HG02678 (cell line): ENCODE results near the gene ZNF599.
"Not testable (repeated sequence)": the region's sequence is repeated elsewhere in the genome, so short reads cannot be mapped to it uniquely, and the experiment has no call there.

ENCODE experiments used
- ATAC-seq: cut with Tn5 transposase; IDR thresholded peaks from one replicate; pipeline ENCODE4 v1.9.1; 2021; ENCODE audit warnings: mild to moderate bottlenecking, moderate library complexity; ENCODE audit not compliant: unreplicated experiment

ZNF599 gene

GRCh38 chr19:34772697-34773554, at the start of gene ZNF599:
Gene ZNF599, minus strand, starts transcription at chr19:34773215. Its CDS starts 374 bp downstream, at chr19:34772841.
- peak; percentile 99 for ATAC-seq

DNA sequence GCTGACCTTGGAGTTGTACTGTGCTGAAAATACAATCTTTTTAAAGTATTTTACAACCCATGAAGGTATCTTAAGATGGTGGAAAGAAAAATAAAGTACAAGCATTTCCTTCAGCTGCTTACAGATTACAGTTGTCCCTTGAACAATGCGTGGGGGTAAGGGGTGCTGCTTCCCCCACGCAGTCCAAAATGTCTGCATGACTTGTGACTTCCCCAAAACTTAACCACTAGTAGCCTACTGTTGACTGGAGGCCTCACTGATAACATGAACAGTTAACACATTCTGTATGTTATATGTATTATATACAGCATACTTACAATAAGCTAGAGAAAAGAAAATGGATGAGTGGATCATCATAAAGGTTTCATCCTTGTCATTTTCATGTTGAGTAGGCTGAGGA, 45.3 kb upstream of the ZNF599 start:
- ATAC-seq: no peak

DNA sequence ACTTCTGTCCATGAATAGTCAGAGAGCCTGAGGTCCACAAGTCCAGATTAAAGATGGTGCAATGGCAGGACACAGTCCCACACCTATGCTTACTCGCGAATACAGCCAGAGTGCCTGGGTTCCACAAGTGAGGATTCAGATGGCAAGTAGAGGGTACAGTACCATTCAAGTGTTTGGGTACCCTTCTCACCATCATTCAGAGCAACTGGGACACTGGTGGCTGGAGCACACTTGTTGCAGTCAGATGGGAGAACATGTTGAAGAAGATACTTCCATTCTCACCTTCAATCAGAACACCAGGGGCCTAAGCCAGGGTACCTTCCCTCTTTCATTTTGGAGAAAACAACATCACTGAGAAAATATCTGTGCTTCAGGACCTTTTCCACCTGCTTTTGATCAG, 43.7 kb upstream of the ZNF599 start:
- no peak for ATAC-seq

DNA sequence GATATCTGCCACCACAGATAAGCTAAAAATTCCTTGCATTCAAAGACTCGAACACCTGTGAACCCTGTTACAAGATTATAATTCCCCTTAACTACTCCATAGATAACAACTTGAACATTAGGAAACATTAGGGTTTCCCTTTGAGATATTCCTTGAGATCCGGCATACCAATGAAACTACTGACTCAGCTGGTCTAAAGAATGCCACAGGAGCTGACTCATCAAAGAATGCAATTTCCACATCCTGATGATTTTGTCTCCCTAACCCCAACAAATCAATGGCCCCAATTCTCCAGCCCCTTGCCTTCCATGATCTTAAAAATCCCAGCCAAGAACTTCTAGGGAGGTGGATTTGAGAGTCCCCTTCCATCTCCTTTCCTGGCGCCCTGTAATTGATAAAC, 35.6 kb upstream of the ZNF599 start:
- ATAC-seq: no peak

DNA sequence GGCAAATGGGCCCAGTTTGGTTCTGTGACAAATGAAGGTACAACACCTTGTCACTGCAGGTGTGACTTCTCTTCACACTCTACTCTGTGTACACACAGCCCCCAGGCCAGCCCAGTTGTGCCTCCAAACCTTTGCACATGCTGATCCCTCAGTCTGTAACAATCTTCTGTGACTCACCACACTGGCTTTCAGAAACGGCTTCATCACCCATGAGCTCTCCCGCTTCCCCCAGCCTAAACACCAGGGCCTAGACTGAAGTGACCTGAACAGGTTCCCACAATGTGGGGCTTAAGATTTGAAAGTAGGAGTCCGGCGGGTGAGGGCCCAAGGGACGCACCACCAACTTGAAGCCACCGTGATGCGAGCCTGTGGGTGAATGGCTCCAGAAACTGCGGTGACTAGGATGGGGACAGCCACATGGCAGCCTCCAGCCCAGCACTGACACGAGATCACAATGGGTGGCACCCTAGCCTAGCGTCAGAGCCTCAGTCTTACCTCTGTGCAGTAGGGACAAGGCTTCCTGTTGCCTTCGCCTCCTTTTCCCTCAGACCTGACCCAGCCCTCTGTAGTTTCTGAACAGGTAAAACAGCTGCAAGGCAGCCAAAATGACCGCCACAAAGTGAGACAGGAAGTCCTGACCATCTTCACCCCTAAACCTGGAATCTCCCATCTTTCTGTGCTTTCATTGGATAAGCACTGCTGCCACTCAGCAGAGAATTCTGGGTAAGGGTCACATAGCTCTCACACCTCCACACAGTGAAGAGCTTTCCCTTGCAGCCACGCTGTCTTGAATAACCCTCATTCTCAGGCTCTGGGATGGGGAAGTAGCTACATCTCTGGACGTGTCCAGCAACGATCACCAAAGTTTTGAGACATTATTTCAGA, 34.2 kb upstream of the ZNF599 start:
- no peak for ATAC-seq

DNA sequence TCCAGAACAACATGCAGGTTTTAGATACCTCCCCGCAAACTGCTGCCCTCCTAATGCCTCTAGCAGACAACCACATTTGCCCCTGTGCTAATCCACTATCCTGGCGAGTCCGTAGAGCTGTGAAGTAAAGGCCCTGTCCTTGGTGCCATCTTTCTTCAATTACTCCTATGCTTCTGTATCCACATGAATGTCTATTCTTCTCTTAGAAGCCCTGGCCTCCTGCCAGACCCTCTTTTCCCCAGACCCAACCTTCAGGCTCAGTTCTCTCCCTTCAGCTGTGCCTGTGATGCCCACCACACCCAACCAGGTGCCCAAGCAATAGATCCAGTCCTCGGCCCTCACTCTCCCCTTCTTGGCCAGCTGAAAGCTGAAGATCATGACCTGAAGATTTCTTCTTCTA, 31.1 kb upstream of the ZNF599 start:
- ATAC-seq: no peak

- not testable (repeated sequence) for ATAC-seq
These were observed 23.9 kb upstream of the ZNF599 start for GRCh38 chr19:34796953-34797352.

- ATAC-seq: no peak
These were observed 21.3 kb upstream of the ZNF599 start for GRCh38 chr19:34794066-34794960.

- no peak for ATAC-seq
These were observed 20.6 kb upstream of the ZNF599 start for GRCh38 chr19:34793565-34793964.

GRCh38 chr19:34788074-34788473, 15.1 kb upstream of the ZNF599 start:
- ATAC-seq: no peak

DNA sequence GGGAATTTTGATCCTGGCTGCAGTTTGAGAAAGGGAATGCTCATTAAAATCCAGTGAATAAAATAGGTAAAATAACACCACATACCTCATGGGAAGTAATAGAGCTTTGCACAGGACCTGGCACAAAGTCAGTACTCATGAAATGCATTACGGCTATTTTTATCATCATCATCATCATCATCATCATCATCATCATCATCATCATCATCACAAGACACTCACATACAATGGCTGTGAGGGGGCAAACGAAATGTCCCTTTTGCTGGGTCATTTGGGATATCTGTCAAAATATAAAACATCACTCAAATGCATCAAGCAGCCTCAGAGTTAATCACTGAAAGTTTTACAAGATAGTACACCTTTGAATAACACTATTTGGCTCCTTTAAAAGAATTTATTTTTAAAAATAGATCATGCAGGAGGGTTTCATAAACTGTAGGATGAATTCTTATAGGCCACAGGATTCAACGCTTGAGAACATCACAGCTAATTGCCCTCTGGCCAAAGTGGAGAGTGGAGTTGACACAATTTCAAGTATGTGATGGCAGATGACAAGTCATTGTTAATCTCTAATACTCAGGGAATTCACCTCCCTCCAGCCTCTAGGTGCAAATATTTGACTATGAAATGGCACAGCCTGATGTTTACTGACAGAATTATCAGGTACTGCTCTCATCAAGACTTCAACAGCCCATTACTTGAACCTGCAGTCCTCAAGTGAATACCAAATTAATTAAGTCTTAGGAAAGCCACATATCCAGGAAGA, 14.2 kb upstream of the ZNF599 start:
- ATAC-seq: no peak

- ATAC-seq: no peak
These were observed 13.2 kb upstream of the ZNF599 start for GRCh38 chr19:34786236-34786635.

GRCh38 chr19:34779652-34780051, 6.6 kb upstream of the ZNF599 start:
- ATAC-seq: no peak

- ATAC-seq: no peak
These were observed 5.3 kb upstream of the ZNF599 start for GRCh38 chr19:34778342-34778741.

DNA sequence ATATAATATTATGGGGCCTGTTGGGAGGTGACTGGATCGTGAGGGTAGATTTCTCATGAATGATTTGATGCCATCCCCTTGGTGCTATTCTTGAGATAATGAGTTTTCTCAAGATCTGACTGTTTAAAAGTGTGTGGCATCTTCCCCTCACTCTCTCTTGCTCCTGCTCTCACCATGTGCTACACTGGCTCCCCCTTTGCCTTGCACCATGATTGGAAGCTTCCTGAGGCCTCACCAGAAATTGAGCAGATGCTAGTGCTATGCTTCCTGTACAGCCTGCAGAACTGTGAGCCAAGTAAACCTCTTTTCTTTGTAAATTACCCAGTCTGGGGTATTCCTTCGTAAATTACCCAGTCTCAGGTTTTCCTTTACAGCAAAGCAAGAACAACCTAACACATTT, 1.8 kb upstream of the ZNF599 start:
- no peak for ATAC-seq

- no peak for ATAC-seq
These were observed 495 bp upstream of the ZNF599 start for GRCh38 chr19:34773555-34773864.

DNA sequence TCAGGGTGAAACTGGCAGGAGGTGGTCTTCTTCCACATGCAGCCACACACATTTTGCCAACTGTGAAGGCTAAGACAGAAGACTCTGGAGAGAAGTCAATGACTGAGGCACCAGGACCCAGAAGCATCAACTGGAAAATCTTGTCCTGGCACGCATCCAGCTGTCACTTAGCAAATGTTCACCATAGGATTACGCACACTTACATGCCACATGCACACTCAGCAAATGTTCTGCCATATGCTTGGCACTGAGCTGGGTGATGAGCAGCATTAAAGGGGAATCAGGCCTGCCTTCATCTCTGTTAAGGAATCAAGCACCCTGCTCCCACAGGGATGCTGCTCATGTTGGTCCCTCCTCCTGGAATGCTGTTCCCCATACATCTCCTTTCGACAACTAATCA, 5.1 kb downstream of the ZNF599 start:
- no peak for ATAC-seq

DNA sequence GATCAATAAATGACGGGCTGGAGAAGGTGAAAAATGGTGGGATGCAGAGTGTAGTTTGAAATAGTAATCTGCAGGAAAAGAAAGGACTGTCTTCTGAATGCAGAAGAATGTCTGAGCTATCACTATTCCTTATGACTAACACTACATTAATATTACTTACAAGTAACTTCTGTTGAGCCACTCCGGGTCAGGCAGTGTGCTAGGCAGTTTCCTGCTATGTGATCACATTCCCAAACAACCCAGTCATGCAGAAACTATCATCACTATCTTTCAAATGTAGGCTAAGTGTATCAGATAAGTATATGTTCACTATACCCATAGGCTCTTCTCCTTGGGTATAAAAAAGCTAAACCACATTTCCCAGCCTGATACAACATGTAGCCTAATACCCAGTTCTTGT, 6.6 kb downstream of the ZNF599 start:
- ATAC-seq: no peak

DNA sequence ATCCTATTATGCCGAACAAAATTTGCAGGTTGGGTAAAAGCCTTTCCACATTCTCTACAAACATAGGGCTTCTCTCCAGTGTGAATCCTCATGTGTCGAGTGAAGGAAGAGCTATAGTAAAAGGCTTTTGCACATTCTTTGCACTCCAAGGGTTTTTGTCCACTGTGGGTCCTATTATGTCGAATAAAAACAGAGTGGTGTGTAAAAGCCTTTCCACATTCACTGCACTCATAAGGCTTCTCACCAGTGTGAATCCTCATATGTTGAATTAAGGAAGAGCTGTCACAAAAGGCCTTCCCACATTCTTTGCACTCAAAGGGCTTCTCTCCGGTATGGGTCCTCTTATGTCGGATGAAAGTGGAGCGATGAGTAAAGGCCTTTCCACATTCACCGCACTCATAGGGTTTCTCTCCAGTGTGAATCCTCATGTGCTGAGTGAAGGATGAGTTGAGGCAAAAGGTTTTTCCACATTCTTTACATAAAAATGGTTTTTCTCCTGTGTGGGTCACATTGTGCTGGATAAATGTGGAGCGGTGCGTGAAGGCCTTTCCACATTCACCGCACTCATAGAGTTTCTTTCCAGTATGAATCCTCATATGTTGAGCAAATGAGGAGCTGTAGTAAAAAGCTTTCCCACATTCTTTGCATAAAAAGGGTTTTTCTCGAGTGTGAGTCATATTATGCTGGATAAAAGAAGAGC, 13.6 kb downstream of the ZNF599 start:
- ATAC-seq: no peak

- ATAC-seq: no peak
These were observed 15.6 kb downstream of the ZNF599 start for GRCh38 chr19:34757441-34757840.
